CD4-positive, CD25-positive, alpha-beta regulatory T cell (primary cell): ENCODE results near the gene NPAT. TPM values are rescaled to one million over a fixed set of nuclear protein-coding genes. Genes with fewer than 3 reads are reported as not detected.
"Not testable (repeated sequence)": the region's sequence is repeated elsewhere in the genome, so short reads cannot be mapped to it uniquely, and the experiment has no call there.

Experiments
- ATAC-seq, 2 donors: fragments of 150-1000 bp; cut with Tn5 transposase; one replicate each; pipeline ENCODE4 v1.10.0; 2021; ENCODE audit warnings: low read depth in 2 of 2, moderate number of reproducible peaks in 2 of 2, moderate library complexity in 1 of 2
- DNase-seq, 3 donors: peaks; one replicate each; pipeline versions ENCODE4 v3.0.0 to v3.0.0-alpha.2; 2012 to 2022; ENCODE audit warnings: mixed read lengths in 1 of 3
- H3K27ac ChIP-seq: one replicate; pipeline ENCODE4 v1.7.0; 2013; ENCODE audit warnings: mild to moderate bottlenecking, low read length; ENCODE audit not compliant: insufficient read depth, poor library complexity, severe bottlenecking
- H3K27me3 ChIP-seq: one replicate; pipeline ENCODE4 v1.7.0; 2013; ENCODE audit warnings: low read length; ENCODE audit not compliant: control insufficient read depth, insufficient read depth
- H3K36me3 ChIP-seq: one replicate; pipeline ENCODE4 v1.7.0; 2013; ENCODE audit warnings: mild to moderate bottlenecking, low read length, moderate library complexity; ENCODE audit not compliant: control insufficient read depth, insufficient read depth
- H3K4me1 ChIP-seq: 2 replicates; pipeline ENCODE4 v1.7.0; 2013; ENCODE audit warnings: mild to moderate bottlenecking, low read length; ENCODE audit not compliant: insufficient read depth, control insufficient read depth, poor library complexity, severe bottlenecking
- H3K4me3 ChIP-seq: one replicate; pipeline ENCODE4 v1.7.0; 2013; ENCODE audit warnings: low read depth, mild to moderate bottlenecking, low read length, moderate library complexity
- H3K9me3 ChIP-seq, 2 experiments: 1 replicate in 1 of 2; 2 replicates in 1 of 2; pipeline ENCODE4 v1.7.0; 2013; ENCODE audit warnings: low read length in 2 of 2, mild to moderate bottlenecking in 1 of 2, moderate library complexity in 1 of 2; ENCODE audit not compliant: control insufficient read depth in 2 of 2
- H3K27ac Mint-ChIP-seq, 3 donors: one replicate each; pipeline ENCODE4 v1.8.0; 2020 to 2022; ENCODE audit warnings: mild to moderate bottlenecking in 3 of 3, mixed read lengths in 3 of 3, moderate library complexity in 2 of 3
- H3K27me3 Mint-ChIP-seq: one replicate; pipeline ENCODE4 v1.8.0; 2022; ENCODE audit warnings: mild to moderate bottlenecking, mixed read lengths
- H3K36me3 Mint-ChIP-seq: one replicate; pipeline ENCODE4 v1.8.0; 2020; ENCODE audit warnings: mixed read lengths
- H3K4me1 Mint-ChIP-seq, 4 donors: one replicate each; pipeline ENCODE4 v1.8.0; 2020 to 2022; ENCODE audit warnings: mixed read lengths in 4 of 4, mild to moderate bottlenecking in 1 of 4
- H3K4me3 Mint-ChIP-seq, 4 donors: one replicate each; pipeline ENCODE4 v1.8.0; 2020 to 2022; ENCODE audit warnings: mild to moderate bottlenecking in 4 of 4, mixed read lengths in 4 of 4, moderate library complexity in 3 of 4
- H3K9me3 Mint-ChIP-seq, 7 donors: one replicate each; pipeline ENCODE4 v1.8.0; 2020 to 2022; ENCODE audit warnings: mixed read lengths in 7 of 7, mild to moderate bottlenecking in 3 of 7, moderate library complexity in 2 of 7
- polyA plus RNA-seq, 4 donors: library from polyadenylated mRNA; unstranded; fragments of 300-500 nt; fragmentation: Illumina TruSeq; gene quantifications; one replicate each; pipeline ENCODE4 v1.2.3, GENCODE V29; 2021
- total RNA-seq: library from RNA; stranded (reverse); gene quantifications from one replicate; pipeline ENCODE4 v1.2.3, GENCODE V29; 2022

The NPAT gene
- total and polyA plus RNA-seq, 5 donors from 2014 or later: 25.5 to 36.5 (median 33.1) TPM

DNA sequence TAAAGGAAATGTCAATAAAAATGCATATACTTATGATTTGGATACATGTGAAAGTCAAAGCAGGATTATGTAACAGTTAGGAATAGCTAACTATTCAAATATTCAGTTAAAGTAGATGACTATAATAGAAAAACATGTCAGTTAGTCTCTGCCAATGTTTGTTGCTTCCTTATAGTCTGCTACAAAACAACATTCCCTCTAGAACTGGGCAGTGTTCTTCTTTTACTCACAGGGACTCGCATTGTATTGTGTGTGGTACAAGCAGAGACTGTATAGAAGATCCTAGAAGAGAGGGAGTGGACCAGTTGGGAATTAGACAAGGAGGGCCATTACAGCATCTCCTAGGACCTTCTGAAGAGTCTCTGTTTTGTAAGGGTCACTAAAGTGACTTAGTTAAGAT, 90.4 kb downstream of the NPAT start:
- Histone ChIP-seq H3K4me3 (no peak overlapping the region), H3K36me3 (peaks cover 18% of the 10 kb centered on the region), H3K27ac (no peak overlapping the region), H3K9me3 (no peaks in the 10 kb centered on the region), H3K27me3 (no peaks in the 10 kb centered on the region), H3K4me1 (no peaks in the 10 kb centered on the region)
- H3K36me3 Mint-ChIP-seq: peaks cover 16% of the 10 kb centered on the region
- H3K27ac Mint-ChIP-seq: peak overlapping the region in 2 of 3 donors; percentile 42 to 52
- DNase-seq (no peak), ATAC-seq (no peak)
- H3K4me1 Mint-ChIP-seq: peaks cover 10 to 36% (median 20%) of the 10 kb centered on the region in 4 donors
- peak overlapping the region in 1 of 4 donors; percentile 69 for H3K4me3 Mint-ChIP-seq
- H3K9me3 Mint-ChIP-seq: peaks cover 0 to 2% (median 0%) of the 10 kb centered on the region in 7 donors
- H3K27me3 Mint-ChIP-seq: no peaks in the 10 kb centered on the region

DNA sequence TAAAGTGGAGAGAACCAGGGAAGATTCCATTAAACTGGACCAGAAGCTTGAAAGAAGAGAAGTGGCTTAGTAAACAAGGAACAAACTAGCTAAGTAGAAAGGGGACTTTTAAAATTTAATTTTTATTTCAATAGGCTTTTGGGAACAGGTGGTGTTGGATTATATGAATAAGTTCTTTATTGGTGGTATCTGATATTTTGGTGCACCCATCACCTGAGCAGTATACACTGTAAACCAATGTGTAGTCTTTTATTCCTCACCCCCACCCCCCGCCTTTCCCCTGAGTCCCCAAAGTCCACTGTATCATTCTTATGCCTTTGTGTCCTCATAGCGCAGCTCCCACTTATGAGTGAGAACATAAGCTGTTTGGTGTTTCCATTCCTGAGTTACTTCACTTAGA, 93.7 kb downstream of the NPAT start:
- Histone ChIP-seq H3K4me3 (no peak overlapping the region), H3K27ac (no peak overlapping the region), H3K9me3 (no peaks in the 10 kb centered on the region), H3K27me3 (no peaks in the 10 kb centered on the region), H3K36me3 (peaks cover 5% of the 10 kb centered on the region), H3K4me1 (peaks cover 8% of the 10 kb centered on the region)
- H3K4me3 Mint-ChIP-seq: no peak overlapping the region
- DNase-seq (no peak), ATAC-seq (no peak)
- H3K36me3 Mint-ChIP-seq: peaks cover 22% of the 10 kb centered on the region
- H3K27ac Mint-ChIP-seq: peak overlapping the region in 1 of 3 donors; percentile 23
- H3K27me3 Mint-ChIP-seq: no peaks in the 10 kb centered on the region
- peaks cover 23 to 46% (median 33%) of the 10 kb centered on the region in 4 donors for H3K4me1 Mint-ChIP-seq
- H3K9me3 Mint-ChIP-seq: peaks cover 0 to 3% (median 0%) of the 10 kb centered on the region in 7 donors

- ATAC-seq (no peak), DNase-seq (no peak)
- Histone ChIP-seq H3K36me3 (no peaks in the 10 kb centered on the region), H3K4me1 (peaks cover 29% of the 10 kb centered on the region), H3K27ac (no peak overlapping the region), H3K4me3 (no peak overlapping the region), H3K27me3 (no peaks in the 10 kb centered on the region), H3K9me3 (no peaks in the 10 kb centered on the region)
- Mint-ChIP-seq H3K4me3 (peak overlapping the region in 2 of 4 donors; percentile 3 to 81), H3K27ac (peak overlapping the region; percentile 32 to 74 (median 62)), H3K9me3 (peaks cover 0 to 3% (median 0%) of the 10 kb centered on the region in 7 donors), H3K36me3 (peaks cover 18% of the 10 kb centered on the region), H3K27me3 (no peaks in the 10 kb centered on the region), H3K4me1 (peaks cover 40 to 62% (median 48%) of the 10 kb centered on the region in 4 donors)
Observed at GRCh38 chr11:108125096-108125495, 97.3 kb downstream of the NPAT start.

DNA sequence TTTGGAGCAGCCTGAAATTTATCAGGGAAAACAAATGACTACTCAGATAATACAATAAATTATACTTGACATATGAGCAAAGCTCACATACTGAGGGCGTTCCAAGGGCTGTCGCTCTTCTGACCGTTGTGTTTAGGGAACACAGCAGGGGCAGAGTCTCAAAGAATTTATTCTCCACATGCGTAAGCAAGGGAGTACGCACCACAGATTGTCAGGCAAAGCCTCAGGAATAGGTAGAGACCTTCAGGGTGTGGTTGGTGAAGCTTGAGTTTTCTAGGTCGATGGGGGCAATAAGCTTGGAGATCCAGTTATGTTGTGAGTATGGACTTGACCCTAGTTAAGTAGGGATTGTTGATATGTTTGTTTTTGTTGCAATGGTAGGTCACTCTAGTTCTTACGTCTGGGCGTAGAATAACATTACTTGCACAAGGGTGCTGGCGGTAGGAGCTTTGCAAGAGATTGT, 100.2 kb downstream of the NPAT start:
- no peaks in the 10 kb centered on the region for H3K36me3 ChIP-seq
- peak overlapping the region in 2 of 3 donors; percentile 89 to 92 for H3K27ac Mint-ChIP-seq
- no peak for DNase-seq
- ATAC-seq: no peak
- peak overlapping the region; percentile 82 for H3K4me3 ChIP-seq
- no peaks in the 10 kb centered on the region for H3K27me3 Mint-ChIP-seq
- peak overlapping the region; percentile 91 to 97 (median 96) for H3K4me3 Mint-ChIP-seq
- no peaks in the 10 kb centered on the region for H3K9me3 ChIP-seq
- no peak overlapping the region for H3K27ac ChIP-seq
- H3K4me1 Mint-ChIP-seq: peaks cover 36 to 47% (median 42%) of the 10 kb centered on the region in 4 donors
- H3K36me3 Mint-ChIP-seq: peaks cover 10% of the 10 kb centered on the region
- peaks cover 0 to 1% (median 0%) of the 10 kb centered on the region in 7 donors for H3K9me3 Mint-ChIP-seq
- no peaks in the 10 kb centered on the region for H3K27me3 ChIP-seq
- peaks cover 29% of the 10 kb centered on the region for H3K4me1 ChIP-seq

GRCh38 chr11:108121274-108122155, 100.9 kb downstream of the NPAT start, which contains the start of gene ACAT1:
Gene ACAT1, plus strand, starts transcription at chr11:108121567. Its CDS starts 40 bp downstream, at chr11:108121607.
- Histone ChIP-seq H3K27me3 (no peaks in the 10 kb centered on the region), H3K4me1 (peaks cover 29% of the 10 kb centered on the region), H3K36me3 (no peaks in the 10 kb centered on the region), H3K27ac (peak within 1 kb of the TSS; percentile 68), H3K9me3 (no peaks in the 10 kb centered on the region), H3K4me3 (peak within 1 kb of the TSS; percentile 82)
- Mint-ChIP-seq H3K36me3 (peaks cover 10% of the 10 kb centered on the region), H3K9me3 (peaks cover 0 to 1% (median 0%) of the 10 kb centered on the region in 7 donors), H3K4me1 (peaks cover 35 to 45% (median 41%) of the 10 kb centered on the region in 4 donors), H3K27me3 (no peaks in the 10 kb centered on the region), H3K27ac (peak within 1 kb of the TSS; percentile 87 to 92 (median 89)), H3K4me3 (peak within 1 kb of the TSS; percentile 91 to 97 (median 96))
- ATAC-seq: peak; percentile 99 to 100
- DNase-seq: peak; percentile 92 to 94 (median 94)

- not testable (repeated sequence) for H3K9me3 Mint-ChIP-seq, DNase-seq, H3K27me3 Mint-ChIP-seq, H3K36me3 Mint-ChIP-seq, ATAC-seq, H3K36me3 ChIP-seq, H3K27me3 ChIP-seq, H3K9me3 ChIP-seq
- Histone ChIP-seq H3K4me3 (peak overlapping the region; percentile 66), H3K27ac (peak overlapping the region; percentile 68), H3K4me1 (peaks cover 29% of the 10 kb centered on the region)
- Mint-ChIP-seq H3K27ac (peak overlapping the region in 2 of 3 donors; percentile 62 to 92), H3K4me3 (peak overlapping the region; percentile 91 to 97 (median 96)), H3K4me1 (peaks cover 31 to 40% (median 37%) of the 10 kb centered on the region in 4 donors)
Observed at GRCh38 chr11:108120936-108121273, 101.5 kb downstream of the NPAT start.

DNA sequence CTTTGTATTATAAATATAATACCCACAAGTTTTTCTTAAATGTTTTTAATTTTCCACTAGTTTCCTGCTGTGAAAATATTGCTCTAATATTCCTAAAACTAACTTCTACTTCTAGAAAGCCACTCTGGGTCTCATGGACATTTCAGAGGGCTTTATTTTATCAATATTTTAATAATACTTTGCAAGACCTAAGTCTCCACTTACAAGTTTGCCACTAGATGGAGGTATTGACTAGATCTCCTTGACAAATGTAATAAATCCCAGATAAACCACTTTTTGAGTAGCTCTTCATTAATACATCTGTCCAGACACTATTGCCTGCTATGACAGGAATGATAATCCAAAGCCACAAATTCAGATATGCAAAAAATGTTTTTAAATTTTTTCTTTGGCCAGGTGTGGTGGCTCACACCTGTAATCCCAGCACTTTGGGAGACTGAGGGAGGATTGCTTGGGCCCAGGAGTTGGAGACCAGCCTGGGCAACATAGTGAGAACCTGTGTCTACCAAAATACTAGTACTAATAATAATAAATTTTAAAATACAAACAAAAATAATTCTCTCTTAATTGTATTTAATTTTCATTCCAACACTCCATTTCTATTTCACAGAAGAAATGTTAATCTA, 104.6 kb downstream of the NPAT start:
- peak in 2 of 3 donors; percentile 30 to 72 for DNase-seq
- H3K4me3 Mint-ChIP-seq: peak overlapping the region in 2 of 4 donors; percentile 30 to 77
- H3K36me3 Mint-ChIP-seq: peaks cover under 1% of the 10 kb centered on the region
- no peaks in the 10 kb centered on the region for H3K9me3 ChIP-seq
- no peak for ATAC-seq
- no peaks in the 10 kb centered on the region for H3K27me3 Mint-ChIP-seq
- H3K4me1 Mint-ChIP-seq: peaks cover 9 to 14% (median 11%) of the 10 kb centered on the region in 4 donors
- no peak overlapping the region for H3K4me3 ChIP-seq
- H3K4me1 ChIP-seq: peaks cover 12% of the 10 kb centered on the region
- no peaks in the 10 kb centered on the region for H3K9me3 Mint-ChIP-seq
- H3K27ac ChIP-seq: no peak overlapping the region
- H3K36me3 ChIP-seq: no peaks in the 10 kb centered on the region
- no peaks in the 10 kb centered on the region for H3K27me3 ChIP-seq
- no peak overlapping the region for H3K27ac Mint-ChIP-seq
